ENCODE results near the gene PAN2.
"Not testable (repeated sequence)": the region's sequence is repeated elsewhere in the genome, so short reads cannot be mapped to it uniquely, and the experiment has no call there.

The PAN2 gene

GRCh38 chr12:56333679-56334489 is at the start of gene PAN2:
Gene PAN2 (minus strand): TSS chr12:56334000. CDS start chr12:56333094, 906 bp downstream.
- H3K27ac ChIP-seq = peak within 1 kb of the TSS; percentile 90
- DNase-seq (ENCODE audit: low read depth, low spot score) = peak; percentile 66

- no peak for DNase-seq (ENCODE audit: low read depth, low spot score)
- H3K27ac ChIP-seq = no peak overlapping the region
Observed at GRCh38 chr12:56382611-56383010, 48.8 kb upstream of the PAN2 start.

- no peak overlapping the region for H3K27ac ChIP-seq
- no peak for DNase-seq (ENCODE audit: low read depth, low spot score)
Observed at GRCh38 chr12:56377989-56378316, 44.2 kb upstream of the PAN2 start.

GRCh38 chr12:56377310-56377988 is 43.6 kb upstream of the PAN2 start:
- no peak overlapping the region for H3K27ac ChIP-seq
- no peak for DNase-seq (ENCODE audit: low read depth, low spot score)

GRCh38 chr12:56375598-56376434 is 42.0 kb upstream of the PAN2 start:
- no peak overlapping the region for H3K27ac ChIP-seq
- no peak for DNase-seq (ENCODE audit: low read depth, low spot score)

GRCh38 chr12:56374726-56375597 is 41.2 kb upstream of the PAN2 start:
- DNase-seq (ENCODE audit: low read depth, low spot score) = no peak
- no peak overlapping the region for H3K27ac ChIP-seq

GRCh38 chr12:56373515-56373914 is 39.7 kb upstream of the PAN2 start:
- H3K27ac ChIP-seq = no peak overlapping the region

GRCh38 chr12:56366948-56367347 is 33.1 kb upstream of the PAN2 start:
- no peak for DNase-seq (ENCODE audit: low read depth, low spot score)
- no peak overlapping the region for H3K27ac ChIP-seq

More at GRCh38 chr12:56373515-56373914, 39.7 kb upstream of the PAN2 start:
- no peak for DNase-seq (ENCODE audit: low read depth, low spot score)

- H3K27ac ChIP-seq = no peak within 1 kb of the TSS
- no peak for DNase-seq (ENCODE audit: low read depth, low spot score)
Observed at GRCh38 chr12:56362130-56363059, 28.6 kb upstream of the PAN2 start, which contains the start of gene APOF. Gene APOF (minus strand): TSS chr12:56362857. CDS start chr12:56362745, 112 bp downstream.

GRCh38 chr12:56361487-56362129 is 27.8 kb upstream of the PAN2 start:
- no peak for DNase-seq (ENCODE audit: low read depth, low spot score)
- H3K27ac ChIP-seq = no peak overlapping the region

GRCh38 chr12:56359851-56360767 is 26.3 kb upstream of the PAN2 start, which contains the start of gene STAT2:
Gene STAT2 (minus strand): TSS chr12:56360107. CDS start chr12:56356571, 3,536 bp downstream.
- H3K27ac ChIP-seq = peak within 1 kb of the TSS; percentile 93
- peak; percentile 99 for DNase-seq (ENCODE audit: low read depth, low spot score)

GRCh38 chr12:56358836-56359532 is 25.2 kb upstream of the PAN2 start:
- DNase-seq (ENCODE audit: low read depth, low spot score) = peak; percentile 43
- peak overlapping the region; percentile 93 for H3K27ac ChIP-seq

GRCh38 chr12:56351325-56351724 is 17.5 kb upstream of the PAN2 start:
- peak overlapping the region; percentile 3 for H3K27ac ChIP-seq
- no peak for DNase-seq (ENCODE audit: low read depth, low spot score)

GRCh38 chr12:56350662-56351061 is 16.9 kb upstream of the PAN2 start:
- no peak overlapping the region for H3K27ac ChIP-seq

GRCh38 chr12:56348776-56349175 is 15.0 kb upstream of the PAN2 start:
- DNase-seq (ENCODE audit: low read depth, low spot score) = no peak
- no peak overlapping the region for H3K27ac ChIP-seq

More at GRCh38 chr12:56350662-56351061, 16.9 kb upstream of the PAN2 start:
- DNase-seq (ENCODE audit: low read depth, low spot score) = no peak

- DNase-seq (ENCODE audit: low read depth, low spot score); H3K27ac ChIP-seq: not testable (repeated sequence)
Observed at GRCh38 chr12:56347255-56347654, 13.5 kb upstream of the PAN2 start.
